ENCODE data around the gene CHRNB4. TPM values are rescaled to one million over a fixed set of nuclear protein-coding genes. Genes with fewer than 3 reads are reported as not detected.

CHRNB4 gene
- polyA plus RNA-seq, 1 of the 3 experiments (the other 2 are of a cell fraction): 0.30 TPM

DNA sequence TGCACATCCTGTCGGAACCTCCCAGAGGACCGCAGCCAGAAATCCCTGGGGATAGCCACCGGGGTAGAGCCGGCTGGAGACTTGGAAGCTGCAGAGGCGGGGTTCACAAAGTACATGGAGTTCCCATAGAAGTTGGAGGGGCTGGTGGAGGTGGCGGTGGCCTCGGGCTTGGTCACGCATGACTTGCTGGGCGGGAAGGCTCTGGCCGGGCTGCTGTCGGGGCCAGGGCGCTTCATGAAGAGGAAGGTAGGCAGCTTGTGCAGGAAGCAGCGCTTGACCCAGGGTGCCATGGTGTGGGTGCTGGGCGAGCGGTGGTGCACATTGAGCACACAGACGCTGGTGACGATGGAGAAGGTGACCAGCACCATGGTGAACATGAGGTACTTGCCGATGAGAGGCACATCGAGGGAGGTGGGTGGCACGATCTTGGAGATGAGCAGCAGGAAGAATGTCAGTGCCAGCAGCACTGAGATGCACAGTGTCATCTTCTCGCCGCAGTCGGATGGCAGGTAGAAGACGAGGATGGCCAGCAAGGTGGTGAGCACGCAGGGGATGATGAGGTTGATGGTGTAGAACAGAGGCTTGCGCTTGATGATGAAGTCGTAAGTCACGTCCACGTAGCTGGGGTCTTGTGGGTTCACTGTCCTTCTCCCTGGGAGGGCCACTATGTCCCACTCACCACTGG lies 11.8 kb downstream of the CHRNB4 start:
- Histone ChIP-seq H3K36me3 (replicated peaks in 1 of 2; ENCODE audit: control insufficient read depth in 1 of 2, insufficient read depth in 2 of 2, low read length in 1 of 2) (peaks cover 0 to 2% of the 10 kb centered on the region in 2 experiments), H4K20me1 (ENCODE audit: insufficient read depth) (no peaks in the 10 kb centered on the region), H2AFZ (ENCODE audit: low read depth) (no peak overlapping the region), H3K9ac (no peak overlapping the region), H3K79me2 (ENCODE audit: insufficient read depth) (no peaks in the 10 kb centered on the region), H3K27me3 (ENCODE audit: insufficient read depth) (peaks cover 37% of the 10 kb centered on the region), H3K4me2 (no peak overlapping the region), H3K4me1 (ENCODE audit: control insufficient read depth in 1 of 2, insufficient read depth in 2 of 2, low read depth in 1 of 2, low read length in 1 of 2) (peaks cover 0 to 34% of the 10 kb centered on the region in 2 experiments; a peak in 1 of 4 replicates), H3K9me2 (no peaks in the 10 kb centered on the region), H3K4me3 (ENCODE audit: low read depth in 2 of 2, low read length in 1 of 2) (no peak overlapping the region), H3K9me3 (0 out of 2 replicates have a peak, but pooled peaks cover 5% of the 10 kb centered on the region), H3K27ac (ENCODE audit: low read depth in 2 of 2, low read length in 1 of 2) (no peak overlapping the region), H3F3A (replicated peaks; ENCODE audit: insufficient read depth) (no peaks in the 10 kb centered on the region)
- 86% methylated on average over 28 of the region's 29 CpGs for WGBS (ENCODE audit: low lambda C conversion rate)
- no peak for DNase-seq
- POLR2A ChIA-PET: interaction anchor here (1.0 kb wide), 1 partner anchor 9 kb away, joined by 3 read pairs; no protein-coding TSS in a partner anchor
- TF ChIP-seq, protein P1, sequence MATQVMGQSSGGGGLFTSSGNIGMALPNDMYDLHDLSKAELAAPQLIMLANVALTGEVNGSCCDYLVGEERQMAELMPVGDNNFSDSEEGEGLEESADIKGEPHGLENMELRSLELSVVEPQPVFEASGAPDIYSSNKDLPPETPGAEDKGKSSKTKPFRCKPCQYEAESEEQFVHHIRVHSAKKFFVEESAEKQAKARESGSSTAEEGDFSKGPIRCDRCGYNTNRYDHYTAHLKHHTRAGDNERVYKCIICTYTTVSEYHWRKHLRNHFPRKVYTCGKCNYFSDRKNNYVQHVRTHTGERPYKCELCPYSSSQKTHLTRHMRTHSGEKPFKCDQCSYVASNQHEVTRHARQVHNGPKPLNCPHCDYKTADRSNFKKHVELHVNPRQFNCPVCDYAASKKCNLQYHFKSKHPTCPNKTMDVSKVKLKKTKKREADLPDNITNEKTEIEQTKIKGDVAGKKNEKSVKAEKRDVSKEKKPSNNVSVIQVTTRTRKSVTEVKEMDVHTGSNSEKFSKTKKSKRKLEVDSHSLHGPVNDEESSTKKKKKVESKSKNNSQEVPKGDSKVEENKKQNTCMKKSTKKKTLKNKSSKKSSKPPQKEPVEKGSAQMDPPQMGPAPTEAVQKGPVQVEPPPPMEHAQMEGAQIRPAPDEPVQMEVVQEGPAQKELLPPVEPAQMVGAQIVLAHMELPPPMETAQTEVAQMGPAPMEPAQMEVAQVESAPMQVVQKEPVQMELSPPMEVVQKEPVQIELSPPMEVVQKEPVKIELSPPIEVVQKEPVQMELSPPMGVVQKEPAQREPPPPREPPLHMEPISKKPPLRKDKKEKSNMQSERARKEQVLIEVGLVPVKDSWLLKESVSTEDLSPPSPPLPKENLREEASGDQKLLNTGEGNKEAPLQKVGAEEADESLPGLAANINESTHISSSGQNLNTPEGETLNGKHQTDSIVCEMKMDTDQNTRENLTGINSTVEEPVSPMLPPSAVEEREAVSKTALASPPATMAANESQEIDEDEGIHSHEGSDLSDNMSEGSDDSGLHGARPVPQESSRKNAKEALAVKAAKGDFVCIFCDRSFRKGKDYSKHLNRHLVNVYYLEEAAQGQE (IDR thresholded peaks at IDR 0.05; ENCODE audit: low read depth, low read length): no peak
- TF ChIP-seq ELF1 (IDR thresholded peaks at IDR 0.05) (no peak), TAF1 (IDR thresholded peaks at IDR 0.05; ENCODE audit: borderline replicate concordance, low read depth, low read length) (no peak), FOSL2 (IDR thresholded peaks at IDR 0.05; ENCODE audit: borderline replicate concordance, low read depth) (no peak), GATA2 (CRISPR knock-in tag; IDR thresholded peaks at IDR 0.05) (no peak), RXRA (IDR thresholded peaks at IDR 0.05; ENCODE audit: borderline replicate concordance, low read depth) (no peak)
- TF ChIP-seq, protein P2, sequence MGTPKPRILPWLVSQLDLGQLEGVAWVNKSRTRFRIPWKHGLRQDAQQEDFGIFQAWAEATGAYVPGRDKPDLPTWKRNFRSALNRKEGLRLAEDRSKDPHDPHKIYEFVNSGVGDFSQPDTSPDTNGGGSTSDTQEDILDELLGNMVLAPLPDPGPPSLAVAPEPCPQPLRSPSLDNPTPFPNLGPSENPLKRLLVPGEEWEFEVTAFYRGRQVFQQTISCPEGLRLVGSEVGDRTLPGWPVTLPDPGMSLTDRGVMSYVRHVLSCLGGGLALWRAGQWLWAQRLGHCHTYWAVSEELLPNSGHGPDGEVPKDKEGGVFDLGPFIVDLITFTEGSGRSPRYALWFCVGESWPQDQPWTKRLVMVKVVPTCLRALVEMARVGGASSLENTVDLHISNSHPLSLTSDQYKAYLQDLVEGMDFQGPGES (IDR thresholded peaks at IDR 0.05; ENCODE audit: low read depth, low read length): no peak
- TF ChIP-seq, protein P3, sequence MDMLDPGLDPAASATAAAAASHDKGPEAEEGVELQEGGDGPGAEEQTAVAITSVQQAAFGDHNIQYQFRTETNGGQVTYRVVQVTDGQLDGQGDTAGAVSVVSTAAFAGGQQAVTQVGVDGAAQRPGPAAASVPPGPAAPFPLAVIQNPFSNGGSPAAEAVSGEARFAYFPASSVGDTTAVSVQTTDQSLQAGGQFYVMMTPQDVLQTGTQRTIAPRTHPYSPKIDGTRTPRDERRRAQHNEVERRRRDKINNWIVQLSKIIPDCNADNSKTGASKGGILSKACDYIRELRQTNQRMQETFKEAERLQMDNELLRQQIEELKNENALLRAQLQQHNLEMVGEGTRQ (IDR thresholded peaks at IDR 0.05; ENCODE audit: borderline replicate concordance, low read depth, low read length): no peak
- TF ChIP-seq, protein P4, sequence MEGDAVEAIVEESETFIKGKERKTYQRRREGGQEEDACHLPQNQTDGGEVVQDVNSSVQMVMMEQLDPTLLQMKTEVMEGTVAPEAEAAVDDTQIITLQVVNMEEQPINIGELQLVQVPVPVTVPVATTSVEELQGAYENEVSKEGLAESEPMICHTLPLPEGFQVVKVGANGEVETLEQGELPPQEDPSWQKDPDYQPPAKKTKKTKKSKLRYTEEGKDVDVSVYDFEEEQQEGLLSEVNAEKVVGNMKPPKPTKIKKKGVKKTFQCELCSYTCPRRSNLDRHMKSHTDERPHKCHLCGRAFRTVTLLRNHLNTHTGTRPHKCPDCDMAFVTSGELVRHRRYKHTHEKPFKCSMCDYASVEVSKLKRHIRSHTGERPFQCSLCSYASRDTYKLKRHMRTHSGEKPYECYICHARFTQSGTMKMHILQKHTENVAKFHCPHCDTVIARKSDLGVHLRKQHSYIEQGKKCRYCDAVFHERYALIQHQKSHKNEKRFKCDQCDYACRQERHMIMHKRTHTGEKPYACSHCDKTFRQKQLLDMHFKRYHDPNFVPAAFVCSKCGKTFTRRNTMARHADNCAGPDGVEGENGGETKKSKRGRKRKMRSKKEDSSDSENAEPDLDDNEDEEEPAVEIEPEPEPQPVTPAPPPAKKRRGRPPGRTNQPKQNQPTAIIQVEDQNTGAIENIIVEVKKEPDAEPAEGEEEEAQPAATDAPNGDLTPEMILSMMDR (IDR thresholded peaks at IDR 0.05): no peak
- CTCF ChIA-PET: interaction anchor here (1.3 to 3.3 kb wide), 4 partner anchors 10 to 122 kb away, joined by 4 to 15 read pairs (median 7); partner anchors contain the start of gene CHRNB4
